NCI-H2227 (cell line): ENCODE data around the gene RPS15.
"Not testable (repeated sequence)": the region's sequence is repeated elsewhere in the genome, so short reads cannot be mapped to it uniquely, and the experiment has no call there.

ENCODE experiments used
- DNase-seq: peaks from one replicate; lab custom pipeline; 2025; ENCODE audit not compliant: unreplicated experiment; lab: John Stamatoyannopoulos, UW

Gene RPS15

DNA sequence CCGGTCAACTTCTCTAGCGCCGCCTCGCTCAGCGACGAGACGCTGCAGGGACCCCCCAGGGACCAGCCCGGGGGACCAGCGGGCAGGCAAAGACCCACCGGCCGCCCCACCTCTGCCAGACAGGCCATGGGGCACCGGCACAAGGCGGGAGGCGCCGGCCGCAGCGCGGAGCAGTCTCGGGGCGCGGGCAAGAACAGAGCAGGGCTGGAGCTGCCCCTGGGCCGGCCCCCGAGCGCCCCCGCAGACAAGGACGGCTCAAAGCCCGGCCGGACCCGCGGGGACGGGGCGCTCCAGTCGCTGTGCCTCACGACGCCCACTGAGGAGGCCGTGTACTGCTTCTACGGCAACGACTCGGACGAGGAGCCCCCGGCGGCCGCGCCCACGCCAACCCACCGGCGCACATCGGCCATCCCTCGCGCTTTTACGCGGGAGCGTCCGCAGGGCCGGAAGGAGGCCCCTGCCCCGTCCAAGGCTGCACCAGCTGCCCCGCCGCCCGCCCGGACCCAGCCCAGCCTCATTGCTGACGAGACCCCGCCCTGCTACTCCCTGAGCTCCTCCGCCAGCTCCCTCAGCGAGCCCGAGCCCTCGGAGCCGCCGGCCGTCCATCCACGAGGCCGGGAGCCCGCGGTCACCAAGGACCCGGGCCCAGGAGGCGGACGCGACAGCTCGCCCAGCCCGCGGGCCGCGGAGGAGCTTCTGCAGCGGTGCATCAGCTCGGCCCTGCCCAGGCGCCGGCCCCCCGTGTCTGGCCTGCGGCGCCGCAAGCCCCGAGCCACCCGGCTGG lies 29.5 kb downstream of the RPS15 start:
- no peak for DNase-seq

DNA sequence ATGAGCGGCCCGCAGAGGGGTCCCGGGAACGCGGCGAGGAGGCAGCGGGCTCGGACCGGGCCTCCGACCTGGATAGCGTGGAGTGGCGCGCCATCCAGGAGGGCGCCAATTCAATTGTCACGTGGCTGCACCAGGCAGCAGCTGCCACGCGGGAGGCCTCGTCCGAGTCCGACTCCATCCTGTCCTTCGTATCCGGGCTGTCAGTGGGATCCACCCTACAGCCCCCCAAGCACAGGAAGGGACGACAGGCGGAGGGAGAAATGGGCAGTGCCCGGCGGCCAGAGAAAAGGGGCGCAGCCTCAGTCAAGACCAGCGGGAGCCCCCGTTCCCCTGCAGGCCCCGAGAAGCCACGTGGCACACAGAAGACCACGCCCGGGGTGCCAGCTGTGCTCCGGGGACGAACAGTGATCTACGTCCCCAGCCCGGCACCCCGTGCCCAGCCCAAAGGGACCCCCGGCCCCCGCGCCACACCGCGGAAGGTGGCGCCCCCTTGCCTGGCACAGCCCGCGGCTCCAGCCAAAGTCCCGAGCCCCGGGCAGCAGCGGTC lies 30.2 kb downstream of the RPS15 start:
- no peak for DNase-seq

DNA sequence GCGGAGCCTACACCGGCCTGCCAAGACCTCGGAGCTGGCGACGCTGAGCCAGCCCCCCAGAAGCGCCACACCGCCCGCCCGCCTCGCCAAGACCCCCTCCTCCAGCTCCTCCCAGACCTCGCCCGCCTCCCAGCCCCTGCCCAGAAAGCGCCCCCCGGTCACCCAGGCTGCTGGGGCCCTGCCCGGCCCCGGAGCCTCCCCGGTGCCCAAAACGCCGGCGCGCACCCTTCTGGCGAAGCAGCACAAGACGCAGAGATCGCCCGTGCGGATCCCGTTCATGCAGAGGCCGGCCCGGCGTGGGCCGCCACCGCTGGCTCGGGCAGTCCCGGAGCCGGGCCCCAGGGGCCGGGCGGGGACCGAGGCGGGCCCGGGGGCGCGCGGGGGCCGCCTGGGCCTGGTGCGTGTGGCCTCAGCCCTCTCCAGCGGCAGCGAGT lies 30.6 kb downstream of the RPS15 start:
- no peak for DNase-seq

DNA sequence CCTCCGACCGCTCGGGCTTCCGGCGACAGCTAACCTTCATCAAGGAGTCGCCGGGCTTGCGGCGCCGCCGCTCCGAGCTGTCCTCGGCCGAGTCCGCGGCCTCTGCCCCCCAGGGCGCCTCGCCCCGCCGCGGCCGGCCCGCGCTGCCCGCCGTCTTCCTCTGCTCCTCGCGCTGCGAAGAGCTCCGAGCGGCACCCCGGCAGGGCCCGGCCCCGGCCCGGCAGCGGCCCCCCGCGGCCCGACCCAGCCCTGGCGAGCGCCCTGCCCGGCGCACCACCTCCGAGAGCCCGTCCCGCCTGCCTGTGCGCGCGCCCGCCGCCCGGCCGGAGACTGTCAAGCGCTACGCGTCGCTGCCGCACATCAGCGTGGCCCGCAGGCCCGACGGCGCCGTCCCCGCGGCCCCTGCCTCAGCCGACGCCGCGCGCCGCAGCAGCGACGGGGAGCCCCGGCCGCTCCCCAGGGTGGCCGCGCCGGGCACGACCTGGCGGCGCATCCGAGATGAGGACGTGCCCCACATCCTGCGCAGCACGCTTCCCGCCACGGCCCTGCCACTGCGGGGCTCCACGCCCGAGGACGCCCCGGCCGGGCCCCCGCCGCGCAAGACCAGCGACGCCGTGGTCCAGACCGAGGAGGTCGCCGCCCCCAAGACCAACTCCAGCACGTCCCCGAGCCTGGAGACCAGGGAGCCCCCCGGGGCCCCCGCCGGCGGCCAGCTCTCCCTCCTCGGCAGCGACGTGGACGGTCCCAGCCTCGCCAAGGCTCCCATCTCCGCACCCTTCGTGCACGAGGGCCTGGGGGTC lies 31.3 kb downstream of the RPS15 start:
- no peak for DNase-seq

DNA sequence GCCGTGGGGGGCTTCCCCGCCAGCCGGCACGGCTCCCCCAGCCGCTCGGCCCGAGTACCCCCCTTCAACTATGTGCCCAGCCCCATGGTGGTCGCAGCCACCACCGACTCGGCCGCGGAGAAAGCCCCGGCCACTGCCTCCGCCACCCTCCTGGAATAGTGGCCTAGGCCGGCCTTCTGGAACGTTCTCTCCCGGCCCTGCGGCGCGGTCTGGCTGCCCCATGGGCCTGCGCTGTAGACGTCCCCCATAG lies 31.8 kb downstream of the RPS15 start:
- DNase-seq = no peak

DNA sequence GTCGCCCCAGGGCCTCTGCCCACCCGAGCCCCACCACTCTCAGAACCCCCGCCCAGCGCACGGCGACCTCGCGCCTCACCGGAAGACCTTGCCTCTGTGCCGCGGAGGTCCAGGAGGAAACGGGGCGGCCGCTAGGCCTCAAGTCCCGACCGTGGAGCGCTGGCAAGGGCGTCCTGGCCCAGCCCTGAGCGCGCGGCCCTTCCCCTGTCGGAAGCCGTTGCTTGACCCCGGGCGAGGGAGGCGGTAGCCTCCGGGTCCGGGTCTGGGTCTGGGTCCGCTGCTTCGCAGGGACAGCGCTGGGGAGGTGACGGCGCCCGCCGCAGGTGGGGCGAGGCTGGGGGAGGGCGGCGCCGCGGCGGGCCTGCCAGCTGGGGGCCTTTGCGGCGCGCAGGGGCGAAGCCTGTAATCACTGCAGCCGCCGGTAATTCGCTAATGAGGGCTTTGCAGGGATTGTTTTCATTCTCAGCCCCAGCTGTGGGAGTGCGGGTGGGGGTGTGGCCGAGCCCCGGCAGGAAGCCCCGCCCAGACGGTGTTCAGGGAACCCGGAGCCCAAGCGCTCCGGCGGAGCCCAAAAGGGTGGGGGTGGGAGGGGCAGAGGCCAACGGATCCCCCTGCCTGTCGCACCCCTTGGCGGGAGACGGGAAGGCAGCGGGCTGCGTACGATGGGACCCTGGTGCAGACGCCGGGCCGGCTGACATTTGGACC lies 32.3 kb downstream of the RPS15 start:
- DNase-seq = peak; percentile 85

DNA sequence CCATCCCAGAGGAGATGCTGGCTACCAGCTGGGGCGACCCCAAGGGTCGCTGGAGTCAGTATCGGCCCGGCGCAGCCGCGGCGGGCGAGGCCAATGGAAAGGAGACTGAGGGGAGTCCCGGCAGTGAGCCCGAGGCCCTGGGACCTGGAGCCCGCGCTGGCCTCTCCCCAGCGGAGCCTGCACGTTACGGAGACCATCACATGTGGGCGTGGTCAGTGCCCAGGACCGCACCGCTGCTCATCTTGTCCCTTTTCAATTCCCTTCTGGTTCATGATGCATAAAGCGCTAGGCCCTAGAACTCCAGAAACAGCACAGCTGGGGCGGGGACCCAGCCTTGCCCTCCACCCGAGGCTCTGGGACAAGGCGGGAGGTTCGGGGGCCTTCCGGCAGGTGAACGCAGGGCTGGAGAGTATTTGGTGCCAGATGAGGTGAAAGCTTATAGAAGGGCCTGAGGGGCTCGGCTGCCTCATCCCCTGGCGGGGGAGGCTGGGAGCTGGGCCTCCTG lies 32.9 kb downstream of the RPS15 start:
- peak; percentile 75 for DNase-seq

DNA sequence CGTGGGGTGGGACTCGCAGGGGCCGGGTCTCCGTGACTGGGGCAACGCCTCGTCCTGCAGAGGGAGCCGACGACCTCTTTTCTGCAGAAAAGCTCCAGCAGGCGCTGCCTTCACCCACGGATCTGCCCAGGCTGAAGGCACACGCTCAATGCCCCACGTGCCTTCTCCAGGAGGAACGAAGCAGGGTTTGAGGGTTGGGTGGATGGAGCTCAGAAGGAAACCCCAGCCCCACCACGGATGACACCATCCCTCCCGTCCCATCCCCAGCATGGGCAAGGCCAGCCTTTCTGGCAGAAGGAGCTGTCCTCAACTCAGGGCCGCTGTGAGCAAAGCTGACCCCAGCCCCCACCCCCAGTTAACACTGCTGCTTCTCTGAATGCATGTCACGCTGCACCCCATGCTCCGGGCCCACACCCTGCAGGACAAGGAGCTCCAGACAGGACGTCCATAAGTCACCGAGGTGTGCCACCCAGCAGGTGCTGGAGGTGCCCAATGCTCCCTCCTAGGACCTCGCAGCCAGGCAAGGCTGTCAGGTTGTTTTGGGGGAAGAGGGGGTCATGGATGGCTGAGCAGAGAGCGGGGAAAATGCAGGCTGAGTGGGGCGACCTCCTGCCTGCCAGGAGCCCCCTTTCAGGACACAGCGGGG lies 33.4 kb downstream of the RPS15 start:
- DNase-seq = peak; percentile 36

DNA sequence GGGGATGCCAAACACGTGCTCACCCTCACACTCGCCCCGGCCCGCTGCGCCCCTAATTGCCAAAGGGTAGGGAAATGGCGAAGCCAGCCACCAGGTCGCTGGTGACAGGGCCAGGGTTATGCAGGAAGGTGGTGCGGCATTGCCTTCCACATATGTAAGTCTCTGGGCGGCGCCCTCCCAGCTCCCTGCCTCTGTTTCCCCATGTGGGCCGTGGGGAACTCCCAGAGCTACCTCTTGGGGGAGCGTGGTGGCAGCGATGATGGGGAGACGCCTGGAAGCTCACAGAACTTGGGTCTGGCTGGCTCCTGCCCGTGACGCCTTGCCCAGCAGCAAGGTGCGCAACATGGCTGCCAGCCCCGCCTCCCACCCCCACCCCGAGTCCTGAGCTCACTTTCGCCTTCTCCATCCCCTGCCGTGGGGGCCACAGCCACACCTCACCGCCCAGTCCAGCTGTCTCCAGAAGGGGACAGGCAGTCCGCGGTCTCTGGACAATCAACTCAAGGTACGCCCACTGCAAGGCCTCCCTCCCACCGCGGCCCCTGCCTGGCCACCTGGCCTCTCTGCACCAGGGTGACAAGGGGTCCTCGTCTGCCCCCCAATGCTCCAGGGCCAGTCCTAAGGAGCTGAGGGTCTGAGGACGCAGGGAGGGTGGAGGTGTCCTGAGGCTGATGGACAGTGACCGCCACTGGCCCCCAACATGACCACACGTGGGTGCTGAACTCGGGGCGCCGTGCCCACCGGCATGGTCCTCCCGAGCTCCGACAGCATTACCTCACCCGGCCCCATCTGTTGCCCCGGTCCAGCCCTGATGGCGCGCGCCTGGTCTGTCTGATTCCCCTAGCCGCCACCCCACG lies 34.3 kb downstream of the RPS15 start:
- no peak for DNase-seq

DNA sequence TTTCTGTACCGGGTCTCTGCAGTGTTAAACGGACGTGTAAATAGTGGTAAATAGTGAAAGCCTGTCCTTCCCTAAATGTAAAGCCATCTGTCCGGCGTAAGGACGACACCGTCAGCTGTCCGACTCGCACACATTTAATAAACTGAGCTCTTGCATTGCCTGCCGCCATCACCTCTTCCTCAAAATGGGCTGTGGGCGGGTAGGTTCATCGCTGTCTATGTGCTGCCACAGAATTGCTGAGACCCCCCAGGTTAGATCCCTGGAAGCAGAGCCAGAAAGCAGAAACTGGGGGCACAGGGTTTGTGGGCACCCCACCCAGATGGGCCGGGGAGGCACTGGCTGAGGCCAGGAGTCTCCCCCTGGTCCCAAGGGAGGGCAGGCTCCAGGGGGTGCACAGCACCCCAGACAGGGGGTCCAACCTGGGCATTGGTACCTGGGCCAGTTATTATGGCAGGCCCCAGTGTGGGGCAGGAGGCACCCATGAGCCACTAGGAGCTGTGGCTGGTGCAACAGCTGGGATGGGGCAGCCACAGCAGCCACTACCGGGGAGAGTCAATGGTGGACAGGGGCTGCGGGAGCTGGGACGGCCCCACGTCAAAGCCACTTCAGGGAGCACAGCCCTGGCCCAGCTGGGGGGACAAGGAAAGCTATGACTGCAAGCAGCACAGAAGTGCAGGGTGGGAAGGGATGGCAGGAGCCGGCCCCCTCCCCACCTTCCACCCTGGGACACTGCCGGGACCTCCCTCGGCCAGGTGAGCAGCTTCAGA lies 35.1 kb downstream of the RPS15 start:
- DNase-seq = no peak

DNA sequence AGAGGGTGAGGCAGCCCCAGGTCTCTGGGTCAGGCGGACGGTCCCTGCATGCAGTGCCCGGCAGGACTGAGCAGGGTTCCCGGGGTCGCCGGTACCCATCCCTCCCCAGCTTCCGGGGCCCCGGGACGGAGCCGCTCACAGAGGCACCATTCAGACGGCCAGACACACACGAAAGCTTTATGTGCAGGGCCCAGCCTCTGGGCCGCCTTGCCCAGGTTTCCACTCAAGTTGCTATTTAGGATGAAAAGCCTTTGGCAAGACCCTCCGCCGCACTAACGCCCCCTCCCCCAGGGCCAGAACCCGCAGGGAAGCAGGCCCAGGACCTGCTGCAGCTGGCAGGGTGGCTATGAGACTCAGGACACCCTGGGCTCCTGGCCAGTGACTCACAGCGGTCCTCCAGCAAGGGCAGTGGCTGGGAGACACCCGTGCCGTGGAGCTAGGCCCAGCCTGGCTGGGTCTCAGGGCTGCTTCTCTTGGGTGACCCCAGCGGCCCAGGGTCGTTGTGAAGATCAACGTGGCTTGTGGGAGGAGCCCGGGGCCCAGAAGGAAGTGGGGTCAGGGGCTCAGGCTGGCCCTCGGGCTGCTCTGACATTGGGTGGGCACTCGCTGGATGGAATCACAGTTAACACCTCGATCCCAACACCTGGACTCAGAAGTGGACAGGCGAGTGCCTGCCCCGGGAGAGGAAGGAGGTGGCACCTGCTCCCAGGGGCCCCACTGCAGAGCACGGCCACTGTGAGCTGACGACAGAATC lies 36.0 kb downstream of the RPS15 start:
- DNase-seq = no peak

DNA sequence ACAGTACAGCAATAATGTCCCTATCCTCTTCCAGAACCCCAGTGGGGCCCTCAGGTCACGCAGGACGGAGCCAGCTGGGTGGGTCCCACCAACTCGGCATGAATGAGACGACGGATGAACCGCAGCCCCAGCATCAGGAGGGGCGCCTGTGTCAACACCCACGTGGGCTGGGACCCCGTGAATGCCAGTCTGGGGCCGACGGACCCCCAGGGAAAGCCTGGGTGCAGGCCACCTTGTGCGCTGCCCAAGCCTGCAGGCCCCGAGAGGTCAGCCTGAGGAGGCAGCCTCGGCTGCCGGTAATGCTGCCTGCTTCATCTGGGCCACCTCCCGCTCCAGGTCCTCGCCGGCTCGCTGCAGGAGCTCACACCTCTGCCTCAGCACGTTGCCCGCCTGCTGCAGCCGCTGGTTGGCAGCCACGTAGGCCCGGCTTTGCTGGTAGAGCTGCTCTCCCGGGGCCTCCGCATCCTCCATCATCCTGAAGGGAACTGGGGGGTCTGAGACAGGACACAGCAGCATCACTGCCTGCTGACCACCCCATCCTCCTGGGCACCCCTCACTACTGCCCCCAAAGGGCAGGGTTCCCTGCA lies 36.7 kb downstream of the RPS15 start:
- no peak for DNase-seq

DNA sequence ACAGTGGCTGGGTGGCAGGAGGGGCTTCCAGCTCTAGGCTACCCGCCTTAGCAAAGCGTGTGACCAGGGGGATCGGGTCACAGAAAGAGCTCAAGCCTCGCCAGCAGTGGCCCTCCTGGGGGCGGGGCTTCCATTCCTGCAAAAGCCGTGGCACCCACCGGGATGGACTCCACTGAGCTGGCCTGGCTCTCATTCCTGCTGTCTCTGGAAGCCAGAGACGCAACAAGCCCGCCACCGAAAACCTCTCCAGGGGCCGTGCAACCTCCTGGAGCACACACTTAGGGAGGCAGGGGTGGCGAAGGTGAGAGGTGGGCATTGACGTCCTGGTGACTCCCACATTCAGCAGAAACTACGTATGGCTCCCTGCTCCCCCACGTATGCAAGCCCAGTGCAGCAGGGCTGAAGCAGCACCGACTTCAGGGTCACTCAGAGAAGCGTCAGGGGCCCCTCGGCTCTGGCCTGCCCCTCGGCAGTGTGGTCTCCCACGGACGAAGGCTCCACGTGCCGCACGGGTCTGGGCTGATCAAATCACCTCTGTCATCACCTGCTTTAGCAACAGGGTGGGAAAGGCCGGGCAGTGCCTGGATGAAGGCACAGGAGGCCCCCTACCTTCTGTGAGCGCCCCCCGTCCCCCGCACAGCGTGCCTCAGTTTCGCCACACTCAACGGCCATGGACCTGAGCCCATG lies 37.7 kb downstream of the RPS15 start:
- DNase-seq = no peak

DNA sequence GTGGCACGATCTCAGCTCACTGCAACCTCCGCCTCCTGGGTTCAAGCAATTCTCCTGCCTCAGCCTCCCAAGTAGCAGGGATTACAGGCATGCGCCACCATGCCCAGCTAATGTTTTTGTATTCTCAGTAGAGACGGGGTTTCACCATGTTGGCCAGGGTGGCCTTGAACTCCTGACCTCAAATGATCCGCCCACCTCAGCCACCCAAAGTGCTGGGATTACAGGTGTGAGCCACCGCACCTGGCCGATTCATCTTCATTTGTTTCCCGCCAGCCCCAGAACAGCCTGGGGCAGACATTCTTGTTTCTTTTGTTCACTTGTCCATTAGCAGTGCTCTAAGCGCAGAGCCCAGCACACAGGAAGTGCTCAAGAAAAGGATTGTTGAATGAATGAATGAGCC lies 38.9 kb downstream of the RPS15 start:
- not testable (repeated sequence) for DNase-seq

DNA sequence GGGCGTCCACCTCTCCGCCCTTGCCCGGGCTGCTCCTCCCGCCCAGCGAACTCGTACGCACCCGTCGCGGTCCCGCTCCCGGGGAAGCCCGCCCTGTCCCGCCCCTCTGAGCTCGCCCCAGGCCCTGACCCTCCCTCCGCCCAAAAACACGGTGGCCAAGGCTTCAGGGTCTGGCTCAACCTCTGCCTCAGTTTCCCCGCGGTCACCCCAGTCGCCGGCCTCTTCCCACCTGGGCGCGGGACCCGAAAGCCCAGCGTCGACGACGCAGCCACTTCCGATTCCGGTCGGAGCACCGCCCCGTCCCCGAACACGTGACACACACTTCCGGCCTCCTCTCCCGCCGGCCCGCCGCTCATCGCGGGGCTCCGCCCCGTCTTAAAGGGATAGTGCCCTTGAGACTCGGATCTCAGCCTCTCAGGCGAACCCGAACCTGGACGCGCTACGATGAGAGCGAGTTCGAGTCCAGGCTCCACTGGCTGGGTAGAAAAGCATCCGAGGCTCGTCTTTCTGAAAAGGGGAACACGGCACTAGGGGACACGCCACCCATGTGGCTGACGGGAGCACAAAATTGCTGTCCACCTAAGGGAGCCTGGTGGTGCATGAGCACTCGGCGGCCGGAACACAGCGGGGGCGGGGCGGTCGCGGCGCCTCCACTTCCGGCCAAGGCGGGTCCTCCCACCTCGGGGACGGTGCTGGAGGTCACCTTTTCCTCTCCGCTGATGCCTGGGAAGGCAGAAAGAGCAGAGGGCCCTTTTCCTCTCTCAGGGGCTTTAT lies 40.9 kb downstream of the RPS15 start, which contains the start of gene C19orf25:
TSS of gene C19orf25 (minus strand) at position 282 of the 774 bp plus-strand sequence. CDS start 312 bp downstream, outside the sequence.
- DNase-seq = peak; percentile 95

DNA sequence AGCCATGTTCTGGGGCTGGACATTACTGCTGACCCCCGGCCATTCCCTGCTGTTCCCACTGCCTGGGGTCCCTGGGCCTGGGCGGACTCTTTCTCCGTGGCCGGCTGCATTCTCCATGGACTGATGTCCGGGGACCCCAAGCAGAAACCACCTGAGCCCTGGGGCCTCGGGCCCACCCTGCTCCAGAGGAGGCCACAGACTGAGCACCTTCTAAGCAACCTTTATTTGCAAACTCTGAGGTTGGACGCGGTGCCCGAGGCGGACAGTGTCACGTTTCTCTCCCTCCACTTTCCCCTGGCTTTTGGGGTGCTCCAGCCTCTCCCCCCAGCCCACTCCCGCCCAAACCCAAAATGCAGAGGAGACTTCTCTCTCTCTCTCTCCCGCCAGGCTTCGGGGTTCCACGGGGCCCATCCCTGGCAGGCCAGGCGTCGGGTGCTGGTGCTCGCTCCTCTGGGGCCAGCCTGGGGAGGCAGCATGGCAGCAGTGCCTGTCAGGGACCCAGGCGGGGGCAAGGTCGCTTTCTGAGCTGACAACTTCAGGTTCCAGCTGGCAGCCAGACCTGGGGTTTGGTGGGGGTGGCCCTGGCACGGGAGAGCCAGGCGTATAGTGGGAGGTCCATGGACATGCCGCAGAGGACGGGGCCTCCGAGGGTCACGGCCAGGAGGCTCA lies 43.2 kb downstream of the RPS15 start:
- no peak for DNase-seq
